NCI-H345 treated with DMSO at 0.1 percent for 48 hours (cell line): Measurements from ENCODE around the gene MMRN2.
"Not testable (repeated sequence)": the region's sequence is repeated elsewhere in the genome, so short reads cannot be mapped to it uniquely, and the experiment has no call there.

Experiments used
- DNase-seq: peaks from one replicate; lab custom pipeline; 2025; ENCODE audit not compliant: unreplicated experiment; lab: John Stamatoyannopoulos, UW

The MMRN2 gene

GRCh38 chr10:86957471-86958115, at the start of gene MMRN2:
Gene MMRN2, minus strand, starts transcription at chr10:86957615. Its CDS starts 74 bp downstream, at chr10:86957541.
- no peak for DNase-seq

- not testable (repeated sequence) for DNase-seq
These were observed 49.7 kb upstream of the MMRN2 start for GRCh38 chr10:87007124-87007523.

- DNase-seq: no peak
These were observed 43.1 kb upstream of the MMRN2 start for GRCh38 chr10:87000491-87000890.

GRCh38 chr10:86999802-87000403, 42.5 kb upstream of the MMRN2 start:
- DNase-seq: not testable (repeated sequence)

- DNase-seq: no peak
These were observed 35.5 kb upstream of the MMRN2 start for GRCh38 chr10:86992929-86993328.

- no peak for DNase-seq
These were observed 35.0 kb upstream of the MMRN2 start for GRCh38 chr10:86992456-86992855.

- DNase-seq: not testable (repeated sequence)
These were observed 33.9 kb upstream of the MMRN2 start for GRCh38 chr10:86991362-86991761.

- DNase-seq: no peak
These were observed 31.1 kb upstream of the MMRN2 start for GRCh38 chr10:86988520-86988919.

GRCh38 chr10:86984498-86984897, 27.1 kb upstream of the MMRN2 start:
- not testable (repeated sequence) for DNase-seq

- no peak for DNase-seq
These were observed 24.3 kb upstream of the MMRN2 start for GRCh38 chr10:86981716-86982115.

GRCh38 chr10:86981020-86981419, 23.6 kb upstream of the MMRN2 start:
- not testable (repeated sequence) for DNase-seq

GRCh38 chr10:86979977-86980448, 22.6 kb upstream of the MMRN2 start:
- DNase-seq: no peak

GRCh38 chr10:86979296-86979818, 21.9 kb upstream of the MMRN2 start:
- DNase-seq: no peak

- not testable (repeated sequence) for DNase-seq
These were observed 21.0 kb upstream of the MMRN2 start for GRCh38 chr10:86978457-86978856.

GRCh38 chr10:86976362-86977056, 19.1 kb upstream of the MMRN2 start:
- DNase-seq: no peak

GRCh38 chr10:86974484-86974883, 17.1 kb upstream of the MMRN2 start:
- no peak for DNase-seq

- no peak for DNase-seq
These were observed 15.4 kb upstream of the MMRN2 start for GRCh38 chr10:86972613-86973380.

- no peak for DNase-seq
These were observed 14.0 kb upstream of the MMRN2 start for GRCh38 chr10:86971232-86971991.

- DNase-seq: no peak
These were observed 13.5 kb upstream of the MMRN2 start for GRCh38 chr10:86970982-86971231.

- DNase-seq: no peak
These were observed 13.0 kb upstream of the MMRN2 start for GRCh38 chr10:86970162-86970981.
